AG04449 (cell line): Measurements from ENCODE around the gene MORN2.

ENCODE experiments used
- CTCF ChIA-PET: fragments of 350-600 bp; formaldehyde crosslinking; extraction: SDS; loops from one replicate; lab custom pipeline; 2021; ENCODE audit warnings: antibody characterized with exemption; lab: Yijun Ruan, JAX
- POLR2A ChIA-PET: fragments of 400-600, 350-600 bp; formaldehyde crosslinking; extraction: SDS; loops from one replicate; lab custom pipeline; 2020; ENCODE audit warnings: antibody characterized with exemption, inconsistent platforms; lab: Yijun Ruan, JAX
- DNase-seq: peaks from one replicate; pipeline ENCODE4 v3.0.0-alpha.2; 2010; ENCODE audit warnings: low read depth, low spot score
- H3K4me3 ChIP-seq: 2 replicates; pipeline ENCODE4 v1.5.1; 2011; ENCODE audit warnings: low read depth, mild to moderate bottlenecking, control low read depth, low read length
- CTCF ChIP-seq: IDR thresholded peaks from one replicate; pipeline ENCODE4 v1.5.1; 2011; ENCODE audit warnings: mild to moderate bottlenecking, moderate library complexity, low read length, control low read depth, inconsistent platforms; ENCODE audit not compliant: insufficient read depth; ENCODE audit errors: missing control alignments

The MORN2 gene

GRCh38 chr2:38900726-38901125 is 24.9 kb downstream of the MORN2 start:
- DNase-seq, result no peak
- CTCF ChIA-PET, result interaction anchor here (1.4 kb wide), 1 partner anchor 46 kb away, joined by 3 read pairs; no protein-coding TSS in a partner anchor
- H3K4me3 ChIP-seq, result no peak overlapping the region
- POLR2A ChIA-PET, result no interaction called here
- TF ChIP-seq CTCF, result no peak

GRCh38 chr2:38905251-38905650 is 29.5 kb downstream of the MORN2 start:
- ChIA-PET POLR2A (no interaction called here), CTCF (no interaction called here)
- H3K4me3 ChIP-seq, result no peak overlapping the region
- TF ChIP-seq CTCF, result no peak
- DNase-seq, result no peak

- no peak overlapping the region for H3K4me3 ChIP-seq
- TF ChIP-seq CTCF, result no peak
- DNase-seq, result no peak
- POLR2A ChIA-PET, result no interaction called here
- CTCF ChIA-PET, result interaction anchor here (0.7 kb wide), 1 partner anchor 40 kb away, joined by 3 read pairs; no protein-coding TSS in a partner anchor
These were observed 31.5 kb downstream of the MORN2 start for GRCh38 chr2:38907242-38907641.

- TF ChIP-seq CTCF, result no peak
- no peak for DNase-seq
- CTCF ChIA-PET, result interaction anchor here (0.7 kb wide), 1 partner anchor 40 kb away, joined by 3 read pairs; no protein-coding TSS in a partner anchor
- POLR2A ChIA-PET, result no interaction called here
- no peak overlapping the region for H3K4me3 ChIP-seq
These were observed 32.2 kb downstream of the MORN2 start for GRCh38 chr2:38907743-38908562.

GRCh38 chr2:38909872-38910271 is 34.1 kb downstream of the MORN2 start:
- DNase-seq, result no peak
- CTCF ChIA-PET, result no interaction called here

More at GRCh38 chr2:38909872-38910271, 34.1 kb downstream of the MORN2 start:
- H3K4me3 ChIP-seq, result no peak overlapping the region
- POLR2A ChIA-PET, result interaction anchor here (0.7 kb wide), 1 partner anchor 916 kb away, joined by 3 read pairs; no protein-coding TSS in a partner anchor
- no peak for TF ChIP-seq CTCF
